A673 (cell line): ENCODE measurements around the gene RNF123. TPM values are rescaled to one million over a fixed set of nuclear protein-coding genes. Genes with fewer than 3 reads are reported as not detected.

Experiments used
- BruUV-seq: library from RNA; stranded (reverse); fragments of 400-500 nt; replicated peaks from 2 replicates; lab custom pipeline; 2021; lab: Mats Ljungman, UMichigan
- CTCF ChIA-PET: fragments of 300-600 bp; sonication (Branson Sonifier 250); formaldehyde crosslinking; loops from one replicate; lab custom pipeline; 2022; ENCODE audit warnings: antibody characterized with exemption; lab: Charles Lee
- POLR2A ChIA-PET: fragments of 300-600 bp; sonication (Branson Sonifier 250); formaldehyde crosslinking; loops from one replicate; lab custom pipeline; 2022; ENCODE audit warnings: antibody characterized with exemption; ENCODE audit not compliant: low non-redundant PET; lab: Charles Lee
- DNase-seq: peaks from one replicate; pipeline ENCODE4 v3.0.0-alpha.2; 2015; ENCODE audit warnings: low spot score
- H3K27ac ChIP-seq: fragments of 200-600 bp; sonication (generic); 2 replicates; pipeline ENCODE4 v1.5.1; 2016; ENCODE audit warnings: mixed run types, low read depth, mild to moderate bottlenecking, mixed read lengths, antibody characterized with exemption, low read length; ENCODE audit not compliant: poor library complexity, severe bottlenecking
- H3K27me3 ChIP-seq: fragments of 200-600 bp; sonication (generic); replicated peaks from 2 replicates; pipeline ENCODE4 v1.6.1; 2017; ENCODE audit warnings: mixed run types, low read depth, mild to moderate bottlenecking, mixed read lengths, antibody characterized with exemption, low read length; ENCODE audit not compliant: insufficient read depth, poor library complexity
- H3K36me3 ChIP-seq: fragments of 200-600 bp; sonication (generic); 2 replicates; pipeline ENCODE4 v1.6.1; 2016; ENCODE audit warnings: mixed run types, mild to moderate bottlenecking, mixed read lengths, antibody characterized with exemption, low read length; ENCODE audit not compliant: insufficient read depth, poor library complexity, severe bottlenecking
- H3K4me1 ChIP-seq: fragments of 200-600 bp; sonication (generic); 2 replicates; pipeline ENCODE4 v1.6.1; 2017; ENCODE audit warnings: mixed run types, mild to moderate bottlenecking, mixed read lengths, antibody characterized with exemption, low read length; ENCODE audit not compliant: insufficient read depth, poor library complexity, severe bottlenecking
- H3K4me3 ChIP-seq: fragments of 200-600 bp; sonication (generic); 2 replicates; pipeline ENCODE4 v1.5.1; 2016; ENCODE audit warnings: low read depth, mixed run types, mild to moderate bottlenecking, mixed read lengths, low read length; ENCODE audit not compliant: poor library complexity, severe bottlenecking
- H3K9me3 ChIP-seq: fragments of 200-600 bp; sonication (generic); 2 replicates; pipeline ENCODE4 v1.6.1; 2016; ENCODE audit warnings: mixed run types, low read depth, mild to moderate bottlenecking, mixed read lengths, antibody characterized with exemption, low read length; ENCODE audit not compliant: poor library complexity, severe bottlenecking
- EZH2 ChIP-seq: fragments of 200-600 bp; sonication (generic); IDR thresholded peaks from 2 replicates; pipeline ENCODE4 v1.6.1; 2017; ENCODE audit warnings: borderline replicate concordance, low read depth, mild to moderate bottlenecking, mixed read lengths, antibody characterized with exemption, low read length; ENCODE audit not compliant: poor library complexity, severe bottlenecking
- intact Hi-C: fragments of 100-400 bp; cut with micrococcal nuclease; formaldehyde crosslinking; loops from one replicate; pipeline ENCODE4 v1.10.0; 2022; ENCODE audit not compliant: unreplicated experiment
- total RNA-seq: library from RNA; stranded (reverse); gene quantifications from 2 replicates; pipeline ENCODE4 v1.2.3, GENCODE V29; 2021
- TF ChIP-seq, protein P1 (sequence below): fragments of 300-800, 200-600 bp; sonication (generic); conservative IDR thresholded peaks from 2 replicates; pipeline ENCODE4 v1.5.1; 2017; ENCODE audit warnings: low read depth, mild to moderate bottlenecking, antibody characterized with exemption, low read length, moderate library complexity, mixed read lengths

RNF123 gene
- total RNA-seq, 1 experiment from 2014 or later = 31.5 TPM

- BruUV-seq = no TSS peak
- no peaks in the 10 kb centered on the region for H3K36me3 ChIP-seq
- TF ChIP-seq EZH2 = no peak
- TF ChIP-seq, protein P1, sequence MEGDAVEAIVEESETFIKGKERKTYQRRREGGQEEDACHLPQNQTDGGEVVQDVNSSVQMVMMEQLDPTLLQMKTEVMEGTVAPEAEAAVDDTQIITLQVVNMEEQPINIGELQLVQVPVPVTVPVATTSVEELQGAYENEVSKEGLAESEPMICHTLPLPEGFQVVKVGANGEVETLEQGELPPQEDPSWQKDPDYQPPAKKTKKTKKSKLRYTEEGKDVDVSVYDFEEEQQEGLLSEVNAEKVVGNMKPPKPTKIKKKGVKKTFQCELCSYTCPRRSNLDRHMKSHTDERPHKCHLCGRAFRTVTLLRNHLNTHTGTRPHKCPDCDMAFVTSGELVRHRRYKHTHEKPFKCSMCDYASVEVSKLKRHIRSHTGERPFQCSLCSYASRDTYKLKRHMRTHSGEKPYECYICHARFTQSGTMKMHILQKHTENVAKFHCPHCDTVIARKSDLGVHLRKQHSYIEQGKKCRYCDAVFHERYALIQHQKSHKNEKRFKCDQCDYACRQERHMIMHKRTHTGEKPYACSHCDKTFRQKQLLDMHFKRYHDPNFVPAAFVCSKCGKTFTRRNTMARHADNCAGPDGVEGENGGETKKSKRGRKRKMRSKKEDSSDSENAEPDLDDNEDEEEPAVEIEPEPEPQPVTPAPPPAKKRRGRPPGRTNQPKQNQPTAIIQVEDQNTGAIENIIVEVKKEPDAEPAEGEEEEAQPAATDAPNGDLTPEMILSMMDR = no peak; the same call in 1 of the 2 replicates
- POLR2A ChIA-PET = no interaction called here
- H3K4me3 ChIP-seq = no peak overlapping the region
- no peak for DNase-seq
- intact Hi-C loops = loop anchor here (5.0 kb wide), 1 partner anchor 207 kb away; no protein-coding TSS in a partner anchor
- H3K9me3 ChIP-seq = no peaks in the 10 kb centered on the region
- CTCF ChIA-PET = interaction anchor here (1.0 kb wide), 2 partner anchors 161 to 200 kb away, joined by 3 to 5 read pairs; no protein-coding TSS in a partner anchor
- no peaks in the 10 kb centered on the region for H3K4me1 ChIP-seq
- H3K27ac ChIP-seq = no peak overlapping the region
- H3K27me3 ChIP-seq = no peaks in the 10 kb centered on the region
Measured at GRCh38 chr3:49700453-49701128, 11.2 kb downstream of the RNF123 start.

GRCh38 chr3:49701388-49702077 is 12.2 kb downstream of the RNF123 start:
- ChIA-PET POLR2A (no interaction called here), CTCF (interaction anchor here (1.0 kb wide), 2 partner anchors 162 to 199 kb away, joined by 3 to 5 read pairs; no protein-coding TSS in a partner anchor)
- no peaks in the 10 kb centered on the region for H3K36me3 ChIP-seq

DNA sequence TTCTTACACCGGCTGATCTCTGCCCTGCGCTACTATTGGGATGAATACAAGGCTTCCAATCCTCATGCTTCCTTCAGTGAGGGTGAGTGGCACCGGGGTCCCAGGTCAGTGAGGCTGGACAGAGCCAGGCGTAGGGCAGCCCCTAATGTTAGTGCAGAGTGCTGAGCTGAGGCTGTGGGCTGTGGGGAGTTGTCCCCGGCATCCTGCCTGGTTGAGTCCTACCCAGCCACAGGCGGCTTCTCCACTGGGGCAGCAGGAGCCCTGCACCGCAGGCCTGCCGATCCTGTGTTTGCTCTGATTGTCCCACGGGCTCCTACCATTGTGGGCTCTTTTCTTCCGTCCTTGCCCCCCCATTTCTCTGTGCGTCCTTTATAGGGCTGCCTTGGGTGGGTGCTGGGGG is 13.3 kb downstream of the RNF123 start:
- Histone ChIP-seq H3K4me1 (no peaks in the 10 kb centered on the region), H3K4me3 (no peak overlapping the region), H3K9me3 (no peaks in the 10 kb centered on the region), H3K27ac (no peak overlapping the region), H3K27me3 (no peaks in the 10 kb centered on the region), H3K36me3 (no peaks in the 10 kb centered on the region)
- TF ChIP-seq EZH2 = no peak
- TF ChIP-seq, protein P1 = no peak
- POLR2A ChIA-PET = no interaction called here
- DNase-seq = no peak
- CTCF ChIA-PET = no interaction called here
- intact Hi-C loops = loop anchor here (5.0 kb wide), 1 partner anchor 205 kb away; no protein-coding TSS in a partner anchor
- BruUV-seq = no TSS peak

More at GRCh38 chr3:49701388-49702077, 12.2 kb downstream of the RNF123 start:
- no peak for DNase-seq
- Histone ChIP-seq H3K4me1 (no peaks in the 10 kb centered on the region), H3K27ac (no peak overlapping the region), H3K27me3 (no peaks in the 10 kb centered on the region), H3K4me3 (no peak overlapping the region), H3K9me3 (no peaks in the 10 kb centered on the region)
- TF ChIP-seq, protein P1 = peak; percentile 24; the same call in 1 of the 2 replicates
- TF ChIP-seq EZH2 = no peak
- intact Hi-C loops = loop anchor here (5.0 kb wide), 1 partner anchor 206 kb away; no protein-coding TSS in a partner anchor
- BruUV-seq = no TSS peak
